HuH-7.5 (cell line): ENCODE results near the gene PLPP1.

ENCODE experiments used
- DNase-seq: peaks from one replicate; pipeline ENCODE4 v3.0.0; 2011; ENCODE audit warnings: low spot score

PLPP1 gene

GRCh38 chr5:55445791-55446190 is 89.0 kb downstream of the PLPP1 start:
- DNase-seq = no peak

- DNase-seq = no peak
Measured at GRCh38 chr5:55441954-55442353, 92.8 kb downstream of the PLPP1 start.

- no peak for DNase-seq
Measured at GRCh38 chr5:55441107-55441771, 93.5 kb downstream of the PLPP1 start.

- no peak for DNase-seq
Measured at GRCh38 chr5:55440188-55440646, 94.5 kb downstream of the PLPP1 start.

GRCh38 chr5:55438998-55439397 is 95.8 kb downstream of the PLPP1 start:
- no peak for DNase-seq

GRCh38 chr5:55437859-55438206 is 96.9 kb downstream of the PLPP1 start:
- no peak for DNase-seq

GRCh38 chr5:55437452-55437851 is 97.3 kb downstream of the PLPP1 start:
- no peak for DNase-seq

- DNase-seq = no peak
Measured at GRCh38 chr5:55432549-55432948, 102.2 kb downstream of the PLPP1 start.

GRCh38 chr5:55429613-55430253 is 105.0 kb downstream of the PLPP1 start:
- peak; percentile 15 for DNase-seq

GRCh38 chr5:55429221-55429612 is 105.5 kb downstream of the PLPP1 start:
- no peak for DNase-seq

GRCh38 chr5:55427157-55427556 is 107.6 kb downstream of the PLPP1 start:
- no peak for DNase-seq

- DNase-seq = no peak
Measured at GRCh38 chr5:55426455-55426854, 108.3 kb downstream of the PLPP1 start.

- no peak for DNase-seq
Measured at GRCh38 chr5:55421074-55421529, 113.7 kb downstream of the PLPP1 start.

GRCh38 chr5:55418994-55419968 is 115.5 kb downstream of the PLPP1 start:
- DNase-seq = no peak

GRCh38 chr5:55416306-55416705 is 118.5 kb downstream of the PLPP1 start:
- no peak for DNase-seq

GRCh38 chr5:55415071-55415470 is 119.7 kb downstream of the PLPP1 start:
- DNase-seq = no peak

- DNase-seq = no peak
Measured at GRCh38 chr5:55413644-55414043, 121.1 kb downstream of the PLPP1 start.

GRCh38 chr5:55411876-55412275 is 122.9 kb downstream of the PLPP1 start:
- DNase-seq = no peak

- DNase-seq = no peak
Measured at GRCh38 chr5:55410845-55411244, 123.9 kb downstream of the PLPP1 start.

- no peak for DNase-seq
Measured at GRCh38 chr5:55409775-55410174, 125.0 kb downstream of the PLPP1 start.

- no peak for DNase-seq
Measured at GRCh38 chr5:55407984-55408383, 126.8 kb downstream of the PLPP1 start.

- DNase-seq = no peak
Measured at GRCh38 chr5:55407059-55407684, 127.6 kb downstream of the PLPP1 start.
